Measurements from ENCODE around the gene METTL27. TPM values are rescaled to one million over a fixed set of nuclear protein-coding genes. Genes with fewer than 3 reads are reported as not detected.

Gene METTL27
- 1 to 10 TPM; 2.1 to 3.3 TPM for total RNA-seq

- H3K4me3 ChIP-seq = peak within 1 kb of the TSS; percentile 18 to 58
- DNase-seq (peak; percentile 95 to 97 (median 97)), ATAC-seq (peak; percentile 98)
- no peaks in the 10 kb centered on the region for H3K9me3 ChIP-seq
- 2 to 4% methylated on average over 12 to 45 of the region's 45 CpGs for WGBS, 2 donors
- peaks cover 15% of the 10 kb centered on the region for H3K4me1 ChIP-seq
- H3K27ac ChIP-seq = peak within 1 kb of the TSS; percentile 82 to 89 (median 83)
- intact Hi-C loops (cut with DNase I) = no loop called here
- H3K27me3 ChIP-seq = no peaks in the 10 kb centered on the region
- H3K36me3 ChIP-seq (replicated peaks in 1 of 2; ENCODE audit: insufficient read depth in 1 of 2, low read depth in 2 of 2) = no peaks in the 10 kb centered on the region
- peak; percentile 68 to 91 (median 89) for TF ChIP-seq POLR2A (IDR thresholded peaks at IDR 0.05)
- TF ChIP-seq CTCF (IDR thresholded peaks at IDR 0.05) = no peak
Measured at GRCh38 chr7:73842067-73842976, at the start of gene METTL27. METTL27 (minus strand) TSS chr7:73842516; CDS start chr7:73842140, 376 bp downstream.

- Histone ChIP-seq H3K4me1 (peaks cover 15% of the 10 kb centered on the region), H3K9me3 (no peaks in the 10 kb centered on the region), H3K4me3 (no peak overlapping the region), H3K36me3 (replicated peaks in 1 of 2; ENCODE audit: insufficient read depth in 1 of 2, low read depth in 2 of 2) (no peaks in the 10 kb centered on the region), H3K27ac (no peak overlapping the region), H3K27me3 (no peaks in the 10 kb centered on the region)
- ATAC-seq (no peak), DNase-seq (no peak)
- TF ChIP-seq POLR2A (IDR thresholded peaks at IDR 0.05) (no peak), CTCF (IDR thresholded peaks at IDR 0.05) (no peak)
- intact Hi-C loops (cut with DNase I) = no loop called here
- WGBS, 2 donors = 83 to 84% methylated on average over 11 to 16 of the region's 16 CpGs
Measured at GRCh38 chr7:73891178-73891885, 49.0 kb upstream of the METTL27 start.

GRCh38 chr7:73890555-73891147, 48.3 kb upstream of the METTL27 start:
- intact Hi-C loops (cut with DNase I) = no loop called here
- Histone ChIP-seq H3K36me3 (replicated peaks in 1 of 2; ENCODE audit: insufficient read depth in 1 of 2, low read depth in 2 of 2) (no peaks in the 10 kb centered on the region), H3K9me3 (no peaks in the 10 kb centered on the region), H3K27ac (no peak overlapping the region), H3K27me3 (no peaks in the 10 kb centered on the region), H3K4me3 (no peak overlapping the region), H3K4me1 (peaks cover 15% of the 10 kb centered on the region)
- no peak for TF ChIP-seq POLR2A (IDR thresholded peaks at IDR 0.05)
- TF ChIP-seq CTCF (IDR thresholded peaks at IDR 0.05) = no peak
- no peak for DNase-seq
- WGBS, 2 donors = 85 to 87% methylated on average over 16 of the region's 16 CpGs
- ATAC-seq = no peak

GRCh38 chr7:73888959-73889358, 46.6 kb upstream of the METTL27 start:
- WGBS, 2 donors = 75 to 78% methylated on average over 6 of the region's 6 CpGs
- DNase-seq (no peak), ATAC-seq (no peak)
- Histone ChIP-seq H3K9me3 (no peaks in the 10 kb centered on the region), H3K27ac (no peak overlapping the region), H3K4me1 (peaks cover 14% of the 10 kb centered on the region), H3K36me3 (replicated peaks in 1 of 2; ENCODE audit: insufficient read depth in 1 of 2, low read depth in 2 of 2) (no peaks in the 10 kb centered on the region), H3K27me3 (no peaks in the 10 kb centered on the region), H3K4me3 (no peak overlapping the region)
- intact Hi-C loops (cut with DNase I) = loop anchor here (10.0 kb wide), 1 partner anchor 76 kb away; no protein-coding TSS in a partner anchor
- TF ChIP-seq POLR2A (IDR thresholded peaks at IDR 0.05) (no peak), CTCF (IDR thresholded peaks at IDR 0.05) (no peak)
